Bronchial epithelial cell (primary cell): ENCODE measurements around the gene VAV1. TPM values are rescaled to one million over a fixed set of nuclear protein-coding genes. Genes with fewer than 3 reads are reported as not detected.

Source experiments
- DNase-seq: peaks from one replicate; pipeline ENCODE4 v3.0.0-alpha.2; 2010; ENCODE audit warnings: low read depth
- FAIRE-seq: peaks from 2 replicates; lab custom pipeline; 2011; peaks lifted over from hg19 to GRCh38; lab: Jason Lieb, UNC
- H3K27me3 ChIP-seq: 2 replicates; pipeline ENCODE4 v1.5.1; 2011; ENCODE audit warnings: low read length; ENCODE audit not compliant: control insufficient read depth, insufficient read depth
- H3K36me3 ChIP-seq: 2 replicates; pipeline ENCODE4 v1.5.1; 2011; ENCODE audit warnings: low read length; ENCODE audit not compliant: control insufficient read depth, insufficient read depth
- H3K4me3 ChIP-seq: 2 replicates; pipeline ENCODE4 v1.5.1; 2011; ENCODE audit warnings: mild to moderate bottlenecking, low read depth, low read length, control low read depth
- CTCF ChIP-seq: IDR thresholded peaks from 2 replicates; pipeline ENCODE4 v1.5.1; 2011; ENCODE audit warnings: mild to moderate bottlenecking, moderate library complexity, low read length, control low read depth, inconsistent platforms; ENCODE audit not compliant: insufficient read depth, severe bottlenecking
- total RNA-seq: library from RNA; depleted of rRNA; stranded (reverse); fragments of >200 nt; gene quantifications from 2 replicates; pipeline ENCODE4 v1.2.1, GENCODE V29; 2014

VAV1 gene
- 0.51 and 0.53 TPM in 2 replicates for total RNA-seq

GRCh38 chr19:6772028-6772865 lies at the start of gene VAV1:
Gene VAV1, plus strand, starts transcription at chr19:6772708. Its CDS starts 100 bp downstream, at chr19:6772808.
- Histone ChIP-seq H3K36me3 (no peaks in the 10 kb centered on the region), H3K4me3 (no peak within 1 kb of the TSS), H3K27me3 (no peaks in the 10 kb centered on the region)
- no peak for FAIRE-seq
- no peak for DNase-seq
- TF ChIP-seq CTCF = peak; percentile 37

- TF ChIP-seq CTCF = no peak
- DNase-seq = peak; percentile 36
- no peak for FAIRE-seq
- H3K36me3 ChIP-seq = no peaks in the 10 kb centered on the region
- no peak overlapping the region for H3K4me3 ChIP-seq
- no peaks in the 10 kb centered on the region for H3K27me3 ChIP-seq
Measured at GRCh38 chr19:6723108-6723618, 49.3 kb upstream of the VAV1 start.

GRCh38 chr19:6723738-6724137 lies 48.8 kb upstream of the VAV1 start:
- Histone ChIP-seq H3K36me3 (no peaks in the 10 kb centered on the region), H3K27me3 (no peaks in the 10 kb centered on the region), H3K4me3 (no peak overlapping the region)
- FAIRE-seq (no peak), DNase-seq (no peak)
- no peak for TF ChIP-seq CTCF

GRCh38 chr19:6724631-6725492 lies 47.6 kb upstream of the VAV1 start:
- FAIRE-seq (no peak), DNase-seq (no peak)
- H3K36me3 ChIP-seq = no peaks in the 10 kb centered on the region
- H3K27me3 ChIP-seq = no peaks in the 10 kb centered on the region
- H3K4me3 ChIP-seq = no peak overlapping the region
- TF ChIP-seq CTCF = no peak

GRCh38 chr19:6725513-6726231 lies 46.8 kb upstream of the VAV1 start:
- FAIRE-seq = no peak
- no peak for TF ChIP-seq CTCF
- Histone ChIP-seq H3K36me3 (no peaks in the 10 kb centered on the region), H3K27me3 (no peaks in the 10 kb centered on the region), H3K4me3 (no peak overlapping the region)
- DNase-seq = no peak
